K562 (cell line): ENCODE results near the gene BIK. TPM values are rescaled to one million over a fixed set of nuclear protein-coding genes. Genes with fewer than 3 reads are reported as not detected.

Source experiments
- CREB1 ChIP-seq, 2 experiments: sonication (generic) in 1 of 2; formaldehyde crosslinking in 1 of 2; IDR thresholded peaks; 2 replicates each; pipeline versions ENCODE4 v1.6.1 to v1.8.0; 2012 to 2022; ENCODE audit warnings: inconsistent platforms in 1 of 2, mild to moderate bottlenecking in 1 of 2, missing genetic modification reagents in 1 of 2, moderate library complexity in 1 of 2
- GATAD2B ChIP-seq: fragments of 450-650 bp; IDR thresholded peaks from 2 replicates; pipeline ENCODE4 v1.6.1; 2017; ENCODE audit warnings: mild to moderate bottlenecking, borderline replicate concordance
- HDAC2 ChIP-seq: fragments of 450-650 bp; IDR thresholded peaks from 2 replicates; pipeline ENCODE4 v1.6.1; 2016; ENCODE audit warnings: mild to moderate bottlenecking
- KAT8 ChIP-seq: fragments of 450-650 bp; IDR thresholded peaks from 2 replicates; pipeline ENCODE4 v1.6.1; 2016; ENCODE audit warnings: low read depth, mild to moderate bottlenecking
- OTX1 ChIP-seq: fragments of 450-650 bp; formaldehyde crosslinking; IDR thresholded peaks from 2 replicates; pipeline ENCODE4 v1.4.0; 2022; ENCODE audit warnings: mild to moderate bottlenecking
- VEZF1 ChIP-seq: fragments of 200-800 bp; sonication (Bioruptor generic); IDR thresholded peaks from 2 replicates; pipeline ENCODE4 v1.6.1; 2017; ENCODE audit warnings: missing genetic modification characterization, missing compliant biosample characterization
- ZFP36 ChIP-seq: fragments of 150-350 bp; IDR thresholded peaks from 2 replicates; pipeline ENCODE4 v1.6.1; 2018; ENCODE audit warnings: low read length, low read depth; ENCODE audit not compliant: partially characterized antibody
- ZKSCAN1 ChIP-seq: fragments of 150-350 bp; IDR thresholded peaks from 2 replicates; pipeline ENCODE4 v1.6.1; 2016; ENCODE audit warnings: low read depth, low read length
- ZNF12 ChIP-seq: sonication (generic); formaldehyde crosslinking; IDR thresholded peaks from 2 replicates; pipeline ENCODE4 v1.4.0; 2020; ENCODE audit warnings: mild to moderate bottlenecking, missing genetic modification reagents
- ZNF197 ChIP-seq: fragments of 200-800 bp; sonication (Bioruptor generic); IDR thresholded peaks from 2 replicates; pipeline ENCODE4 v1.6.1; 2016; ENCODE audit warnings: low read depth, missing genetic modification characterization, missing compliant biosample characterization
- ZNF354B ChIP-seq: fragments of 250-450 bp; sonication (Bioruptor Pico); IDR thresholded peaks from 2 replicates; pipeline ENCODE4 v1.4.0; 2020
- ZNF384 ChIP-seq: IDR thresholded peaks from 2 replicates; pipeline ENCODE4 v1.6.1; 2012; ENCODE audit warnings: low read depth, low read length, improper control_type of control experiment
- ZNF699 ChIP-seq: fragments of 250-450 bp; sonication (Bioruptor Pico); IDR thresholded peaks from 2 replicates; pipeline ENCODE4 v1.8.0; 2021; ENCODE audit warnings: mild to moderate bottlenecking, moderate library complexity; ENCODE audit not compliant: insufficient replicate concordance
- ZNF77 ChIP-seq: fragments of 250-450 bp; sonication (Bioruptor Pico); IDR thresholded peaks from 2 replicates; pipeline ENCODE4 v1.5.0; 2020
- polyA plus RNA-seq, 8 experiments: library from polyadenylated mRNA; depleted of rRNA in 4 of 8; stranded (reverse) in 5 of 8; unstranded in 3 of 8; fragments of >200 nt; fragmentation: Nextera tagmentation in 2 of 8; fragmentation: Illumina TruSeq in 1 of 8; extraction: Ambion mirVana in 2 of 8; extraction: Trizol in 1 of 8; gene quantifications; 2 replicates each; pipeline versions ENCODE4 v1.2.1 to v1.2.3, GENCODE V29; 2011 to 2014; ENCODE audit warnings: inconsistent platforms in 1 of 8, missing spikeins in 1 of 8
- total RNA-seq, 7 experiments: library from RNA; depleted of rRNA in 6 of 7; stranded (reverse); fragments of >200 nt in 6 of 7; fragmentation: Illumina TruSeq in 2 of 7; extraction: Trizol in 2 of 7; gene quantifications; 2 replicates each; pipeline versions ENCODE4 v1.2.1 to v1.2.3, GENCODE V29; 2011 to 2021; ENCODE audit warnings: low replicate concordance in 1 of 7
- TF ChIP-seq, protein P1 (sequence below): fragments of 150-350 bp; conservative IDR thresholded peaks from 2 replicates; pipeline ENCODE4 v1.6.1; 2014; ENCODE audit warnings: low read length
- TF ChIP-seq, protein P2 (sequence below), 2 experiments: fragments of 450-650 bp; conservative IDR thresholded peaks; 2 replicates each; pipeline ENCODE4 v1.6.1; 2017; ENCODE audit warnings: mild to moderate bottlenecking in 2 of 2, moderate library complexity in 2 of 2
- TF ChIP-seq, protein P3 (sequence below): fragments of 450-650 bp; formaldehyde crosslinking; IDR thresholded peaks from 2 replicates; pipeline ENCODE4 v1.4.0; 2022; ENCODE audit warnings: missing genetic modification characterization

The BIK gene
- total and polyA plus RNA-seq, 9 of the 15 experiments (the other 6 are each of a cell fraction or from before 2014, with no cell fraction given), result 0.08 to 0.23 (median 0.18) TPM; not detected in 4

- TF ChIP-seq, protein P1, sequence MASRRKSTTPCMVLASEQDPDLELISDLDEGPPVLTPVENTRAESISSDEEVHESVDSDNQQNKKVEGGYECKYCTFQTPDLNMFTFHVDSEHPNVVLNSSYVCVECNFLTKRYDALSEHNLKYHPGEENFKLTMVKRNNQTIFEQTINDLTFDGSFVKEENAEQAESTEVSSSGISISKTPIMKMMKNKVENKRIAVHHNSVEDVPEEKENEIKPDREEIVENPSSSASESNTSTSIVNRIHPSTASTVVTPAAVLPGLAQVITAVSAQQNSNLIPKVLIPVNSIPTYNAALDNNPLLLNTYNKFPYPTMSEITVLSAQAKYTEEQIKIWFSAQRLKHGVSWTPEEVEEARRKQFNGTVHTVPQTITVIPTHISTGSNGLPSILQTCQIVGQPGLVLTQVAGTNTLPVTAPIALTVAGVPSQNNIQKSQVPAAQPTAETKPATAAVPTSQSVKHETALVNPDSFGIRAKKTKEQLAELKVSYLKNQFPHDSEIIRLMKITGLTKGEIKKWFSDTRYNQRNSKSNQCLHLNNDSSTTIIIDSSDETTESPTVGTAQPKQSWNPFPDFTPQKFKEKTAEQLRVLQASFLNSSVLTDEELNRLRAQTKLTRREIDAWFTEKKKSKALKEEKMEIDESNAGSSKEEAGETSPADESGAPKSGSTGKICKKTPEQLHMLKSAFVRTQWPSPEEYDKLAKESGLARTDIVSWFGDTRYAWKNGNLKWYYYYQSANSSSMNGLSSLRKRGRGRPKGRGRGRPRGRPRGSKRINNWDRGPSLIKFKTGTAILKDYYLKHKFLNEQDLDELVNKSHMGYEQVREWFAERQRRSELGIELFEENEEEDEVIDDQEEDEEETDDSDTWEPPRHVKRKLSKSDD, result no peak
- TF ChIP-seq, protein P2, sequence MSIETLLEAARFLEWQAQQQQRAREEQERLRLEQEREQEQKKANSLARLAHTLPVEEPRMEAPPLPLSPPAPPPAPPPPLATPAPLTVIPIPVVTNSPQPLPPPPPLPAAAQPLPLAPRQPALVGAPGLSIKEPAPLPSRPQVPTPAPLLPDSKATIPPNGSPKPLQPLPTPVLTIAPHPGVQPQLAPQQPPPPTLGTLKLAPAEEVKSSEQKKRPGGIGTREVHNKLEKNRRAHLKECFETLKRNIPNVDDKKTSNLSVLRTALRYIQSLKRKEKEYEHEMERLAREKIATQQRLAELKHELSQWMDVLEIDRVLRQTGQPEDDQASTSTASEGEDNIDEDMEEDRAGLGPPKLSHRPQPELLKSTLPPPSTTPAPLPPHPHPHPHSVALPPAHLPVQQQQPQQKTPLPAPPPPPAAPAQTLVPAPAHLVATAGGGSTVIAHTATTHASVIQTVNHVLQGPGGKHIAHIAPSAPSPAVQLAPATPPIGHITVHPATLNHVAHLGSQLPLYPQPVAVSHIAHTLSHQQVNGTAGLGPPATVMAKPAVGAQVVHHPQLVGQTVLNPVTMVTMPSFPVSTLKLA (conservative IDR thresholded peaks at IDR 0.05), result peak; percentile 68 to 87
- TF ChIP-seq ZNF699 (CRISPR knock-in tag), result no peak
- TF ChIP-seq VEZF1 (CRISPR knock-in tag), result no peak
- TF ChIP-seq ZFP36, result no peak
- TF ChIP-seq CREB1 (IDR thresholded peaks at IDR 0.05), result peak; percentile 58
- peak; percentile 78 for TF ChIP-seq CREB1 (CRISPR knock-in tag; IDR thresholded peaks at IDR 0.05)
- TF ChIP-seq KAT8, result no peak
- TF ChIP-seq OTX1 (CRISPR knock-in tag), result no peak
- no peak for TF ChIP-seq ZNF12 (CRISPR knock-in tag)
- TF ChIP-seq, protein P3, sequence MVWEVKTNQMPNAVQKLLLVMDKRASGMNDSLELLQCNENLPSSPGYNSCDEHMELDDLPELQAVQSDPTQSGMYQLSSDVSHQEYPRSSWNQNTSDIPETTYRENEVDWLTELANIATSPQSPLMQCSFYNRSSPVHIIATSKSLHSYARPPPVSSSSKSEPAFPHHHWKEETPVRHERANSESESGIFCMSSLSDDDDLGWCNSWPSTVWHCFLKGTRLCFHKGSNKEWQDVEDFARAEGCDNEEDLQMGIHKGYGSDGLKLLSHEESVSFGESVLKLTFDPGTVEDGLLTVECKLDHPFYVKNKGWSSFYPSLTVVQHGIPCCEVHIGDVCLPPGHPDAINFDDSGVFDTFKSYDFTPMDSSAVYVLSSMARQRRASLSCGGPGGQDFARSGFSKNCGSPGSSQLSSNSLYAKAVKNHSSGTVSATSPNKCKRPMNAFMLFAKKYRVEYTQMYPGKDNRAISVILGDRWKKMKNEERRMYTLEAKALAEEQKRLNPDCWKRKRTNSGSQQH (CRISPR knock-in tag), result no peak
- TF ChIP-seq GATAD2B, result no peak
- TF ChIP-seq ZNF384, result no peak
- no peak for TF ChIP-seq ZKSCAN1
- TF ChIP-seq ZNF197 (CRISPR knock-in tag), result no peak
- TF ChIP-seq ZNF77, result no peak
- no peak for TF ChIP-seq HDAC2
- no peak for TF ChIP-seq ZNF354B (CRISPR knock-in tag)
These were observed 32.5 kb downstream of the BIK start, which contains the start of gene MCAT (continued) for GRCh38 chr22:43142880-43143562.
